Subcutaneous abdominal adipose tissue (tissue), 5 donors: ENCODE results near the gene STXBP3.
"Not testable (repeated sequence)": the region's sequence is repeated elsewhere in the genome, so short reads cannot be mapped to it uniquely, and the experiment has no call there.

Experiments
- H3K27ac ChIP-seq: one replicate; pipeline ENCODE4 v1.7.0; 2013; ENCODE audit warnings: low read depth, mild to moderate bottlenecking, inconsistent platforms, low read length, moderate library complexity
- H3K27me3 ChIP-seq, 5 donors: one replicate each; pipeline ENCODE4 v1.7.0; 2013; ENCODE audit warnings: low read length in 5 of 5, inconsistent platforms in 1 of 5; ENCODE audit not compliant: control insufficient read depth in 5 of 5, insufficient read depth in 4 of 5
- H3K36me3 ChIP-seq, 5 donors: one replicate each; pipeline ENCODE4 v1.7.0; 2013; ENCODE audit warnings: low read length in 5 of 5; ENCODE audit not compliant: control insufficient read depth in 5 of 5, insufficient read depth in 5 of 5
- H3K4me1 ChIP-seq, 5 donors: one replicate each; pipeline ENCODE4 v1.7.0; 2013; ENCODE audit warnings: low read length in 5 of 5, mild to moderate bottlenecking in 3 of 5, moderate library complexity in 1 of 5; ENCODE audit not compliant: control insufficient read depth in 5 of 5, insufficient read depth in 5 of 5
- H3K4me3 ChIP-seq, 5 donors: one replicate each; pipeline ENCODE4 v1.7.0; 2013; ENCODE audit warnings: low read length in 5 of 5, low read depth in 1 of 5
- H3K9ac ChIP-seq, 5 donors: one replicate each; pipeline ENCODE4 v1.7.0; 2013; ENCODE audit warnings: low read length in 5 of 5, mild to moderate bottlenecking in 4 of 5, moderate library complexity in 3 of 5
- H3K9me3 ChIP-seq, 5 donors: one replicate each; pipeline ENCODE4 v1.7.0; 2013; ENCODE audit warnings: low read length in 5 of 5; ENCODE audit not compliant: control insufficient read depth in 5 of 5
- donor health status: healthy.
- donor health status: healthy.
- donor health status: healthy.
- donor health status: healthy.
- donor health status: healthy.

The STXBP3 gene

GRCh38 chr1:108753363-108753762, 6.9 kb downstream of the STXBP3 start:
- no peak overlapping the region for H3K4me3 ChIP-seq
- H3K36me3 ChIP-seq: peaks cover 12 to 36% (median 34%) of the 10 kb centered on the region in 5 donors
- peaks cover 0 to 6% (median 0%) of the 10 kb centered on the region in 5 donors for H3K4me1 ChIP-seq
- no peak overlapping the region for H3K27ac ChIP-seq
- H3K9me3 ChIP-seq: no peaks in the 10 kb centered on the region
- H3K9ac ChIP-seq: no peak overlapping the region
- H3K27me3 ChIP-seq: no peaks in the 10 kb centered on the region

DNA sequence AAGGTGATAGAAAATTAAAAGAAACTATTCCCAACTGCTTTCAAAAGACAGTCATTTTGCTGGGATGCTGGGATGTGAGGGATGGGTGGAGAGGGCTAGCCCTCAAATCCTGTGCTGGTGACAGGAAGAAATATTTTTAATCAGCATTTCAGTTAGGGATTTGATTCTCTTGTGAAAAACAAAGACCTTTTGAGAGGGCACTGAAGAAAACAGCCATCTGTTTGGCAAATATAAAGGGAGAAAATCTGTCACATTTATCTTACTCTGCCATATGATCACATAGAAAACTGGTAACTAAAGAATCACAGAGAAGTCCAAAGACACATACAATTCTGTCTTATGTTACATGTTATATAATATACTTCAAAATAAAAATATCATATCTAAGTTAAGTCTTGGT, 12.3 kb downstream of the STXBP3 start:
- H3K9ac ChIP-seq: no peak overlapping the region
- H3K36me3 ChIP-seq: peaks cover 19 to 60% (median 40%) of the 10 kb centered on the region in 5 donors
- H3K9me3 ChIP-seq: no peaks in the 10 kb centered on the region
- H3K27me3 ChIP-seq: no peaks in the 10 kb centered on the region
- no peak overlapping the region for H3K4me3 ChIP-seq
- no peaks in the 10 kb centered on the region for H3K4me1 ChIP-seq
- H3K27ac ChIP-seq: no peak overlapping the region

DNA sequence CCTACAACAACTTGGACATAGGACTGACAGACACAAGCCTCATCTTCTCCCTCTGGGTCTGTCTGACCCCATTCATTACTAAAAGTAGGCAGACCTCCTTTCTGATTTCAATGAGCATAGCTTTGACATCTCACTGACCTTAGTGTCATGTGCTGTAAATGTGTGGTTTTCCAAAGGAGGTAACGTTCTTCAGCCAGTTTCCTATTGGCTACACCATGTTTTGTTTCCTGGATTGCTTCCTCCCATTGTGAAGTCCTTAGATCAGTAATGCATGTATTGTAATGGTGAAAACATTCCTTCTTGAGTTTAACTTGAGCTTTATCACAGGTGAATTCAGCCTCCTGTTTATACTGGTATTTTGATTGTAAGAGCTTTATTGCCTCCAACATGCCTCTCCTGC, 20.6 kb downstream of the STXBP3 start:
- no peak overlapping the region for H3K27ac ChIP-seq
- H3K27me3 ChIP-seq: no peaks in the 10 kb centered on the region
- H3K9ac ChIP-seq: no peak overlapping the region
- no peak overlapping the region for H3K4me3 ChIP-seq
- peaks cover 0 to 9% (median 0%) of the 10 kb centered on the region in 5 donors for H3K4me1 ChIP-seq
- no peaks in the 10 kb centered on the region for H3K9me3 ChIP-seq
- H3K36me3 ChIP-seq: peaks cover 36 to 63% (median 41%) of the 10 kb centered on the region in 5 donors

DNA sequence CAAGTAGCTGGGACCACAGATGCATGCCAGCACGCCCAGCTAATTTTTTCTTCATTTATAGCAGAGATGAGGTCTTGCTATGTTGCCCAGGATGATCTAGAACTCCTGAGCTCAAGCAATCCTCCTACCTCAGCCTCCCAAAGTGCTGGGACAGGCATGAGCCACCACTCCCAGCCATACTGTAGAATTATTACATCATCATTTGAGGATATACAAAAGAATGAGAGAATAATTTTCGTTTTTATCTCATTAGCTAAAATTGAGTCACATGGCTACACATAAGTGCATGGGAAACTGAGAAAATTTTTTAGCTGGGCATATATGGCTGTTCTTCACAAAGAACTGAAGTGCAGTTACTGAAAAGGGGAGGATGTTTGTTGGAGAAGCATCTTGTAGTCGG, 21.2 kb downstream of the STXBP3 start:
- no peak overlapping the region for H3K4me3 ChIP-seq
- no peaks in the 10 kb centered on the region for H3K9me3 ChIP-seq
- H3K27ac ChIP-seq: no peak overlapping the region
- H3K27me3 ChIP-seq: no peaks in the 10 kb centered on the region
- peaks cover 34 to 61% (median 40%) of the 10 kb centered on the region in 5 donors for H3K36me3 ChIP-seq
- H3K4me1 ChIP-seq: peaks cover 0 to 9% (median 0%) of the 10 kb centered on the region in 5 donors
- no peak overlapping the region for H3K9ac ChIP-seq

GRCh38 chr1:108777839-108778238, 31.4 kb downstream of the STXBP3 start:
- Histone ChIP-seq H3K36me3 (peaks cover 42 to 84% (median 56%) of the 10 kb centered on the region in 5 donors), H3K27me3 (no peaks in the 10 kb centered on the region), H3K9me3 (no peaks in the 10 kb centered on the region), H3K4me3 (no peak overlapping the region), H3K9ac (no peak overlapping the region), H3K4me1 (no peaks in the 10 kb centered on the region), H3K27ac (no peak overlapping the region)

DNA sequence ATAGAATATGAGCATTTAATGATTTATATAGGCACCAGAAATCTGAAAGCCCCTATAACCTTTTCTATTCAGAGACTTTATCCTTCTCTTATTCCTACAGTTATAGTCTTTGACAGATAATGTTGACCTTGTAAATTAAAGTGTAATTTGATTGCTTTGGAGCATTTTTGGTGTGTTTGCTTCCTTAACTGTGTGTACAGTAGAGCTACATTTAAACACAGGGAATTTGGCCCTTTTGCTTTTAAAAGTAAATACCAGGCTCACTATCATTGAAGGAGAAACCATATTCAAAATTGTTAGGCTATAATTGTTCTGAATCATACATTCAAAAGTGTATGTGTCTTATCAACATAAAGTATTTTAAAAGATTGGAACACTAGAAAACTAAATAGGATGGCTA, 33.0 kb downstream of the STXBP3 start:
- no peak overlapping the region for H3K27ac ChIP-seq
- H3K9me3 ChIP-seq: no peaks in the 10 kb centered on the region
- no peak overlapping the region for H3K9ac ChIP-seq
- no peaks in the 10 kb centered on the region for H3K27me3 ChIP-seq
- H3K4me1 ChIP-seq: no peaks in the 10 kb centered on the region
- H3K4me3 ChIP-seq: no peak overlapping the region
- peaks cover 43 to 85% (median 60%) of the 10 kb centered on the region in 5 donors for H3K36me3 ChIP-seq

DNA sequence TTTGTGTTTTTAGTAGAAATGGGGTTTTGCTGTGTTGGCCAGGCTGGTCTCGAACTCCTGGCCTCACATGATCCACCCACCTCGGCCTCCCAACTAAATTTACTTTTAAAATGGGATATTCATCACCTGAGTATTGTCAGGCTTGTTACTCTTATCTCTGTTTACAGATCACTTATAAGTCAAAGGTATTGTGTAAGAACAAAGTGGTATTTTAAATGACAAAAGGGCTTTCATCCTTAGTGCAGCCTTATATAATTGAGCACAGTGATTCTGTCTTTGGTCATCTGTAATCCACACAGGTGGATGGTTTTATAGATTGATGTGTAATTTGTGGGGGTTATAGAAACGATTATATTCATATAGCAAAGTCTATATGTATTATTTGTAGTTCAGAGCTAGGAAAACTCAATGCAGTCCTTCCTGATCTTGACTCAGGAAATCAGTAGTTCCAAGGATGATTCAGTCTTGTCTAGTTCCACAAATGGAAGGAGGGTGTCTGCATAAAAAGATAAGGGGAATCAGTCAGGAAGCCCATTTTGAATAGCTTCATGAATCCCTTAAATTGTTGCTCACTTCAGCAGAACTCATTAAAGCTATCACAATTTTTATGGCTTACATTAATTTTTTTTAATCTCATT, 34.6 kb downstream of the STXBP3 start:
- peaks cover 6 to 16% (median 11%) of the 10 kb centered on the region in 5 donors for H3K9me3 ChIP-seq
- H3K4me1 ChIP-seq: no peaks in the 10 kb centered on the region
- H3K9ac ChIP-seq: no peak overlapping the region
- peaks cover 55 to 88% (median 60%) of the 10 kb centered on the region in 5 donors for H3K36me3 ChIP-seq
- no peak overlapping the region for H3K4me3 ChIP-seq
- H3K27me3 ChIP-seq: no peaks in the 10 kb centered on the region
- no peak overlapping the region for H3K27ac ChIP-seq

- not testable (repeated sequence) for H3K4me3 ChIP-seq, H3K27me3 ChIP-seq, H3K27ac ChIP-seq, H3K4me1 ChIP-seq, H3K9ac ChIP-seq
- peaks cover 6 to 18% (median 16%) of the 10 kb centered on the region in 5 donors for H3K9me3 ChIP-seq
- H3K36me3 ChIP-seq: peaks cover 55 to 87% (median 60%) of the 10 kb centered on the region in 5 donors
Measured at GRCh38 chr1:108781575-108781944, 35.1 kb downstream of the STXBP3 start.

GRCh38 chr1:108785264-108785663, 38.8 kb downstream of the STXBP3 start:
- Histone ChIP-seq H3K9ac (no peak overlapping the region), H3K27me3 (no peaks in the 10 kb centered on the region), H3K9me3 (peaks cover 6 to 18% (median 16%) of the 10 kb centered on the region in 5 donors), H3K4me1 (no peaks in the 10 kb centered on the region), H3K36me3 (peaks cover 37 to 63% (median 48%) of the 10 kb centered on the region in 5 donors), H3K27ac (no peak overlapping the region), H3K4me3 (peak overlapping the region in 1 of 5 donors; percentile 16)

DNA sequence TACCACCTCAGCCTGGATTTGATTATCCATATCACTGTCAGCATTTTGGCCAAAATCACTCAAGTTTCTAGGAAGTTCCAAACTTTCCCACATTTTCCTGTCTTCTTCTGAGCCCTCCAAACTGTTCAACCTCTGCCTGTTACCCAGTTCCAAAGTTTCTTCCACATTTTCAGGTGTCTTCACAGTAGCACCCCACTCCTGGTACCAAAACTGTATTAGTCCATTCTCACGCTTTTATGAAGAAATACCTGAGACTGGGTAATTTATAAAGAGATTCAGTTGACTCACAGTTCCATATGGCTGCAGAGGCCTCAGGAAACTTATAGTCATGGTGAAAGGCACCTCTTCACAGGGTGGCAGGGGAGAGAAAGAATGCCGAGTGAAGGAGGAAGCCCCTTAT, 39.4 kb downstream of the STXBP3 start:
- Histone ChIP-seq H3K36me3 (peaks cover 35 to 60% (median 48%) of the 10 kb centered on the region in 5 donors), H3K9me3 (peaks cover 6 to 18% (median 16%) of the 10 kb centered on the region in 5 donors), H3K27me3 (no peaks in the 10 kb centered on the region), H3K9ac (no peak overlapping the region), H3K27ac (no peak overlapping the region), H3K4me3 (no peak overlapping the region), H3K4me1 (no peaks in the 10 kb centered on the region)
